ENCODE measurements around the gene GUCY1A1.

- TF ChIP-seq CTCF (conservative IDR thresholded peaks at IDR 0.05; ENCODE audit: low read length): no peak
- no peak for TF ChIP-seq EZH2phosphoT487 (IDR thresholded peaks at IDR 0.05; ENCODE audit: borderline replicate concordance, low read depth, low read length)
These were observed 82.4 kb downstream of the GUCY1A1 start for GRCh38 chr4:155749041-155749440.
